ENCODE data around the gene HDAC4. TPM values are rescaled to one million over a fixed set of nuclear protein-coding genes. Genes with fewer than 3 reads are reported as not detected.

The HDAC4 gene
- total and polyA plus RNA-seq, 2 donors (not counting 1 experiment from before 2014, with no cell fraction given), result 13.5 to 46.0 TPM

DNA sequence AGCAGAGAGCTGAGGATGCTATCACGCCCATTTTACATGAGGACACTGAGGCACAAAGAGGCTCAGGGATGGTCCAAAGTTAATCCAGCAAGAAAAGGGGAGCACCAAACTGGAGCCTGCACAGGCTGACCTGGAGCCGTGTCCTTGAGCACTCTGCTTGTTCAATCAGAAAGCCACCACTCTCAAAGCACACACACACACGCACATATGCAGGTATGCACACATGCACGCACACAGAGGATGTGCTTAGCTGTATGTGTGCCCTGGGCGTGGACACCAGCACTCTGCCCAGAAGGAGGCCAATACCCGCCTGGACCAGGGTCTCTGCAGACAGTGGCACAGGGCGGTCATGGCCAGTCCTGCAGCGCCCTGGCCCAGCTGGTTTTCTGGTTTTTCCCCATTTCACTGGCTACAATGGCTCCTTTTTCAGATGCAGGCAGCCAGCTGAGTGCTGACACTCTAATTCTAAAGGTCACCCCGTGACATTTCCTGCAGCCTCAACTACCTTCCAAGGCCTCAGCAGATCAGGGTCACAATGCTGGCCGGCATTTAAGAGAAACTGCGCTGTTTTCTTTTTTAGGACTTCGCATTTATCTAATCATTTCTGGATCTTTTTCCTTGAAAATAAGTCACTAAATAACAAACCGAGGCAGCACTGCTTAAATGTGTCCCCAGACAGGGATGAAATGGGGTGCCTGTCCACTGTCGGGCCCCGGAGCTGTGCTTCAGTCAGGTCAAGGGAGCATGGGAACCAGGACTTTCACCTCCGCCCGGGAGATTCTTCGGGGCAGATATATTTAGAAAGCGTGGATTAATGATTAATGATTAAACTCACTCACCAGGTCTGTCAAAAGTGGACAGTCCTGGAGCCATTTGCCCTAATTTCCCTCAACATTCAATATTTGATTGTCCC is 104.5 kb downstream of the HDAC4 start:
- Histone ChIP-seq H3K27ac (ENCODE audit: low read length in 2 of 2) (no peak overlapping the region), H3K4me3 (ENCODE audit: control extremely low read depth in 1 of 5, extremely low read depth in 1 of 5, insufficient read depth in 1 of 5, low read depth in 2 of 5, low read length in 4 of 5) (no peak overlapping the region), H4K20me1 (ENCODE audit: control insufficient read depth, insufficient read depth, low read length, poor library complexity, severe bottlenecking) (peaks cover 34% of the 10 kb centered on the region), H3K79me2 (ENCODE audit: control insufficient read depth, insufficient read depth, low read length) (peaks cover 34% of the 10 kb centered on the region), H2AFZ (ENCODE audit: insufficient read depth, low read depth, low read length, poor library complexity, severe bottlenecking) (no peak overlapping the region), H3K9me3 (ENCODE audit: control extremely low read depth in 1 of 3, control insufficient read depth in 2 of 3, insufficient read depth in 1 of 3, low read length in 2 of 3) (no peaks in the 10 kb centered on the region), H3K4me2 (replicated peaks; ENCODE audit: low read depth, low read length, poor library complexity, severe bottlenecking) (no peak overlapping the region), H3K27me3 (replicated peaks in 1 of 4; ENCODE audit: control extremely low read depth in 1 of 4, control insufficient read depth in 3 of 4, insufficient read depth in 4 of 4, low read length in 3 of 4) (peaks cover 0 to 8% (median 0%) of the 10 kb centered on the region in 4 experiments), H3K9ac (ENCODE audit: low read length) (no peak overlapping the region), H3K4me1 (ENCODE audit: control insufficient read depth in 2 of 2, insufficient read depth in 2 of 2, low read length in 2 of 2) (peaks cover 22 to 48% of the 10 kb centered on the region in 2 donors), H3K36me3 (replicated peaks in 1 of 2; ENCODE audit: control extremely low read depth in 1 of 2, control insufficient read depth in 1 of 2, extremely low read depth in 1 of 2, insufficient read depth in 2 of 2, low read length in 1 of 2) (no peaks in the 10 kb centered on the region)
- CTCF ChIA-PET, result no interaction called here
- DNase-seq (no peak), ATAC-seq (ENCODE audit: low read depth) (no peak)
- no peak overlapping the region for H3K27ac Mint-ChIP-seq
- POLR2A ChIA-PET, result interaction anchor here (0.9 kb wide), 1 partner anchor 85 kb away, joined by 3 read pairs; no protein-coding TSS in a partner anchor
- intact Hi-C loops (cut with micrococcal nuclease), result no loop called here
- H3K4me1 Mint-ChIP-seq, result peaks cover 57% of the 10 kb centered on the region
- peaks cover 3% of the 10 kb centered on the region for H3K27me3 Mint-ChIP-seq
- no peak overlapping the region for H3K4me3 Mint-ChIP-seq
- no peaks in the 10 kb centered on the region for H3K9me3 Mint-ChIP-seq (ENCODE audit: insufficient read depth)
- no peak for TF ChIP-seq EZH2 (IDR thresholded peaks at IDR 0.05; ENCODE audit: borderline replicate concordance, insufficient read depth, low read depth, low read length, poor library complexity, severe bottlenecking)
- no peak for TF ChIP-seq CTCF (IDR thresholded peaks at IDR 0.05)
- 94% methylated on average over 15 of the region's 19 CpGs for WGBS (ENCODE audit: insufficient coverage)
